ENCODE data around the gene ZSCAN29.

The ZSCAN29 gene

DNA sequence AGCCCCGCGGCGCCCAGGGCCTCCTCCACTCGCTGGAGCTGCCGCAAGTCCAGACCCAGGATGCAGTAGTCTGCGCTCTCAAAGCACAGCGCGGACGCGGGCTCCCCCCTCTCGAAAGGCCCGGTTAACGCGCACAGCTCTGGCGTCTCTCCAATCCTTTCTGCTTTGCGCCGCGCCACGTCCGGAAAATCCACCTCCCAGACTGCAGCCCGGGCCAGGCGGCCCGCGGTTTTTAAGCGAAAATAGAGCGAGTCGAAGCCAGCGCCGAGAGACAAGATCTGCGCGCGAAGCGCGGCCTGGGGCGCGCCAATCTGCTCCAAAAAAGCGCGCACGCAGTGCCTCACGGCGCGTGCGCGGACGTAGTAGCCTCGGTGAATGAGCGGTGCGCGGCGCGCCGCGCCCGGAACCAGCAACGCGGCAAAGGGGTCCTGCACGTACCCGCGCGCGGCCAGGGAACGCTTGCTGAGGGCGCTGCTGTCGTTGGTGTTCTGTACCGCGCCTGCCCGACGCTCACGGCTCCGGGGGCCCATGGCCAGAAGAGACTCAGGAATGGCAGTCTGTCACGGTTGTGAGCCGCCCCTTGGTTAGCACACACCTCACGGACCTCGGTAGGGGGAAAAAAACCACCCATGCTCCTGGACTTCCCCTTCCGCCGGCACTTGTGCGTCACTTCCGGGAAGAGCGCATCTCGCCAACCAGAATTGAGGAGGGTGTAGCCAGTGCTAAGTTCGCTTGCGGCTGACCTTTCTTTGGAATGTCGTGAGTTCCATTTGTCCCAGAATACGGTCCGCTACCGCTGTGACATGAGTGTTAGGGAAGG lies 40.7 kb downstream of the ZSCAN29 start, which contains the start of gene LCMT2:
LCMT2 (minus strand) TSS at position 614 of the 820 bp plus-strand sequence; CDS start at position 530, 84 bp downstream.
- H3K36me3 ChIP-seq = peaks cover 12% of the 10 kb centered on the region
- DNase-seq = peak; percentile 91
- no peaks in the 10 kb centered on the region for H3K27me3 ChIP-seq
- peak within 1 kb of the TSS; percentile 84 for H3K4me3 ChIP-seq (ENCODE audit: low read depth, low read length)
- H3K4me1 ChIP-seq = no peaks in the 10 kb centered on the region
- no peak for TF ChIP-seq CTCF (IDR thresholded peaks at IDR 0.05; ENCODE audit: low read depth, low read length)
- no peaks in the 10 kb centered on the region for H3K9me3 ChIP-seq

- no peak for DNase-seq
- Histone ChIP-seq H3K4me3 (ENCODE audit: low read depth, low read length) (peak overlapping the region; percentile 84), H3K9me3 (no peaks in the 10 kb centered on the region), H3K4me1 (no peaks in the 10 kb centered on the region), H3K36me3 (peaks cover 12% of the 10 kb centered on the region), H3K27me3 (no peaks in the 10 kb centered on the region)
- TF ChIP-seq CTCF (IDR thresholded peaks at IDR 0.05; ENCODE audit: low read depth, low read length) = no peak
Measured at GRCh38 chr15:43329217-43329959, 41.5 kb downstream of the ZSCAN29 start.

DNA sequence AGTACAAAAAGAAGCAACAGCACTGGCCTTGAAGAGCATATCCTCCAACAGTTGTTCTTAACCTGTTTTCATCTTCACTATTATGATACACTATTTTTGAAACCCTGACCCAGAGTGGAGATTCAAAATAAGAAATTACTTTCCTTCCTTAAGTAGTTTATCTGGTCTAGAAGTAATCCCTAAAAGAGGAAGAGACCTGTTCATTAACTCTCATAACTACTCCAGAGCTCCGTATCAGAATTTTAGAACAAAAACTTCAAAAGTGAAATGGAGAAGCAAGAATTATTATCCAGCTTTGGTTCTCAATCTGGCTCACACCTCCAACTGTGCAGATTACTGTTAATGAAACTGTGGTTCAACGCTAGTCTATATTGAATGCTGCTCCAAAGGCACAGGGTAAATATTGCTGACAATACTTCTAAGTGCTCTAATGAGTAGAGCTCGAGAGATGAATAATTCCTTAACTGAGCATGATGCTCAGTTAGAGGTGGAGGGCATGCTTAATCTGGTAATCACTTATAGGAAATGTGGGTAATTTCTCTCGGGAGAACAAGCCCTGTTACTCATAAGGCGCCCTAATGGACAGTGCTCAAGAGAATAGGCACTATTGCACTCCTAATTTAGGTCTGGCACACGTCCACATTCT lies 45.7 kb downstream of the ZSCAN29 start:
- no peak for TF ChIP-seq CTCF (IDR thresholded peaks at IDR 0.05; ENCODE audit: low read depth, low read length)
- H3K9me3 ChIP-seq = no peaks in the 10 kb centered on the region
- no peaks in the 10 kb centered on the region for H3K27me3 ChIP-seq
- DNase-seq = no peak
- no peak overlapping the region for H3K4me3 ChIP-seq (ENCODE audit: low read depth, low read length)
- H3K4me1 ChIP-seq = no peaks in the 10 kb centered on the region
- peaks cover 12% of the 10 kb centered on the region for H3K36me3 ChIP-seq

GRCh38 chr15:43318990-43319771 lies 51.7 kb downstream of the ZSCAN29 start:
- no peaks in the 10 kb centered on the region for H3K36me3 ChIP-seq
- H3K27me3 ChIP-seq = no peaks in the 10 kb centered on the region; the same call in 1 of the 2 replicates
- no peaks in the 10 kb centered on the region for H3K4me1 ChIP-seq
- no peak for TF ChIP-seq CTCF (IDR thresholded peaks at IDR 0.05; ENCODE audit: low read depth, low read length)
- no peaks in the 10 kb centered on the region for H3K9me3 ChIP-seq
- no peak overlapping the region for H3K4me3 ChIP-seq (ENCODE audit: low read depth, low read length)
- no peak for DNase-seq

DNA sequence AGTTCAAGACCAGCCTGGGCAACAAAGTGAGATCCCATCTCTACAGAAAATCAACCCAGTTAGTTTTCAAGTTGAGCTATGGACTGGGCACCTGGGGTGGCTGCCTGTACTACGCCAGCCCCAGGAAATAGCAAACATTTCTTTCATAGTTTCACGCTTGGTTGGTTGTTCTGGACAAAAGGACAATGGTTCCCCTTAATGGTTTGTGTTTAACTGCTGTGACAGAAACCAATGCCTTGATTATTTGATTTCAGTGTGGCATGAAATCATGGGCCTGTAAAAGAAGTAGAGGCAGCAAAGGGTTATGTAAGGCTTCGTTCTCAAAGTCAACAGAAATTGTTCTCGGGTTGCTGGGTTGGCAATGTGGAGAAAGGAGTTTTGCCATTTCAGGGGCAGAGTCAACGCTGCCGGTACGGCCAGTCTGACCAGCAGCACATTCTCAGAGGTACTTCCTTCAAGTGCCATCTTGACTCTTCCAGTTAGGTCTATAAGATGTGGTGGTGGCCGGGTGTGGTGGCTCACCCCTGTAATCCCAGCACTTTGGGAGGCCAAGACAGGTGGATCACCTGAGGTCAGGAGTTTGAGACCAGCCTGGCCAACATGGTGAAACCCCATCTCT lies 53.2 kb downstream of the ZSCAN29 start:
- no peak for TF ChIP-seq CTCF (IDR thresholded peaks at IDR 0.05; ENCODE audit: low read depth, low read length)
- Histone ChIP-seq H3K27me3 (no peaks in the 10 kb centered on the region; the same call in 1 of the 2 replicates), H3K36me3 (no peaks in the 10 kb centered on the region), H3K9me3 (no peaks in the 10 kb centered on the region), H3K4me3 (ENCODE audit: low read depth, low read length) (no peak overlapping the region), H3K4me1 (no peaks in the 10 kb centered on the region)
- DNase-seq = no peak
